ENCODE results near the gene ATP4B. TPM values are rescaled to one million over a fixed set of nuclear protein-coding genes. Genes with fewer than 3 reads are reported as not detected.

ATP4B gene
- polyA plus RNA-seq, 1 of the 3 experiments (the other 2 are of a cell fraction) = not detected

DNA sequence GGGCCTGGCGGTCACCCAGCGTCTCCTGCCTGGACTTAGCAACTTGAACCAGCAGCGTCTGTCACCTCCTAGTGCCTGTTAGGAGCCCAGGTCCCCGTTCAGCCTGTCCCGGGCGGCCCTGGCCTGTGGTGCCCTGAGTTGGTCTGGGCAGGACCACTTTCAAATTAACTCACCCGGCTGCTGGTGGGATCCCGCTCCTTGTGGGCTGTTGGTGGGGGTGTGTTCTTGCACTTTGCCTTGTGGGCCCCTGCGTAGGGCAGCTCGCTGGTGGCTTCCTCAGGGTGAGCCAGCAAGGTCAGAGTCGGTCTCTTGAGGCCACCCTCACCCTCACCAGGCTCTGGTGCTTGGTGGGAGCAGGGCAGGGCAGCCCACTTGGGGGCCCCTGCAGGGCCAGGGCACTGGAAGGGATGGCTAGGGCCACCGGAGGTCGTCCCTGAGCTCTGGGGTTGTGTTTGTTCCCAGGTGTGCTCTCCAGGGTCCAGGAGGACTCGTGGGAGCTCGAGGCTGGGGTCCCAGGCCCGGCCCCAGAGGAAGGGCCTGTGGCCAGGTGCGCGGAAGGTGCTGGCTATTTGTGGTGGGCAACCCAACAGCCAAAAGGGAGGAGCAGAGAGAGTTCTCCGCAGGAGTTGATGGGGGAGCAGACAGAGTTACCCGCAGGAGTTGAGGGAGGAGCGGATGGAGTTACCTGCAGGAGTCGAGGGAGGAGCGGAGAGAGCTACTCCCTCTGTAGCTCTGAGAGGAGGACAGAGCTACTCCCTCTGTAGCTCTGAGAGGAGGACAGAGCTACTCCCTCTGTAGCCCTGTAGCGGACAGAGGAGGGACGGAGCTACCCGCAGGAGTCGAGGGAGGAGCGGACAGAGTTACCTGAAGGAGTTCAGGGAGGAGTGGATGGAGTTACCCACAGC is 56.6 kb downstream of the ATP4B start:
- Histone ChIP-seq H3K27ac (ENCODE audit: low read depth in 2 of 2, low read length in 1 of 2) (no peak overlapping the region), H3K79me2 (ENCODE audit: insufficient read depth) (peaks cover 86% of the 10 kb centered on the region), H3K4me2 (no peak overlapping the region), H4K20me1 (ENCODE audit: insufficient read depth) (peaks cover 22% of the 10 kb centered on the region; the same call in 1 of the 2 replicates), H3K36me3 (replicated peaks in 1 of 2; ENCODE audit: control insufficient read depth in 1 of 2, insufficient read depth in 2 of 2, low read length in 1 of 2) (peaks cover 13 to 34% of the 10 kb centered on the region in 2 experiments), H3K9me3 (no peaks in the 10 kb centered on the region), H3K9me2 (no peaks in the 10 kb centered on the region), H3F3A (replicated peaks; ENCODE audit: insufficient read depth) (no peaks in the 10 kb centered on the region), H3K9ac (no peak overlapping the region), H2AFZ (ENCODE audit: low read depth) (no peak overlapping the region), H3K4me3 (ENCODE audit: low read depth in 2 of 2, low read length in 1 of 2) (no peak overlapping the region), H3K4me1 (ENCODE audit: control insufficient read depth in 1 of 2, insufficient read depth in 2 of 2, low read depth in 1 of 2, low read length in 1 of 2) (peaks cover 0 to 8% of the 10 kb centered on the region in 2 experiments; a peak in 1 of 4 replicates), H3K27me3 (ENCODE audit: insufficient read depth) (no peaks in the 10 kb centered on the region)
- TF ChIP-seq SIN3A (IDR thresholded peaks at IDR 0.05; ENCODE audit: borderline replicate concordance, low read depth, low read length) = no peak
- TF ChIP-seq, protein P1, sequence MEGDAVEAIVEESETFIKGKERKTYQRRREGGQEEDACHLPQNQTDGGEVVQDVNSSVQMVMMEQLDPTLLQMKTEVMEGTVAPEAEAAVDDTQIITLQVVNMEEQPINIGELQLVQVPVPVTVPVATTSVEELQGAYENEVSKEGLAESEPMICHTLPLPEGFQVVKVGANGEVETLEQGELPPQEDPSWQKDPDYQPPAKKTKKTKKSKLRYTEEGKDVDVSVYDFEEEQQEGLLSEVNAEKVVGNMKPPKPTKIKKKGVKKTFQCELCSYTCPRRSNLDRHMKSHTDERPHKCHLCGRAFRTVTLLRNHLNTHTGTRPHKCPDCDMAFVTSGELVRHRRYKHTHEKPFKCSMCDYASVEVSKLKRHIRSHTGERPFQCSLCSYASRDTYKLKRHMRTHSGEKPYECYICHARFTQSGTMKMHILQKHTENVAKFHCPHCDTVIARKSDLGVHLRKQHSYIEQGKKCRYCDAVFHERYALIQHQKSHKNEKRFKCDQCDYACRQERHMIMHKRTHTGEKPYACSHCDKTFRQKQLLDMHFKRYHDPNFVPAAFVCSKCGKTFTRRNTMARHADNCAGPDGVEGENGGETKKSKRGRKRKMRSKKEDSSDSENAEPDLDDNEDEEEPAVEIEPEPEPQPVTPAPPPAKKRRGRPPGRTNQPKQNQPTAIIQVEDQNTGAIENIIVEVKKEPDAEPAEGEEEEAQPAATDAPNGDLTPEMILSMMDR (IDR thresholded peaks at IDR 0.05) = no peak
- TF ChIP-seq FOSL2 (IDR thresholded peaks at IDR 0.05; ENCODE audit: borderline replicate concordance, low read depth) = no peak
- TF ChIP-seq MEF2A (IDR thresholded peaks at IDR 0.05; ENCODE audit: borderline replicate concordance, low read depth) = no peak
- no peak for TF ChIP-seq MXI1 (IDR thresholded peaks at IDR 0.05; ENCODE audit: low read depth, low read length)
- TF ChIP-seq, protein P2, sequence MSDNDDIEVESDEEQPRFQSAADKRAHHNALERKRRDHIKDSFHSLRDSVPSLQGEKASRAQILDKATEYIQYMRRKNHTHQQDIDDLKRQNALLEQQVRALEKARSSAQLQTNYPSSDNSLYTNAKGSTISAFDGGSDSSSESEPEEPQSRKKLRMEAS (IDR thresholded peaks at IDR 0.05; ENCODE audit: low read depth) = no peak
- TF ChIP-seq, protein P3, sequence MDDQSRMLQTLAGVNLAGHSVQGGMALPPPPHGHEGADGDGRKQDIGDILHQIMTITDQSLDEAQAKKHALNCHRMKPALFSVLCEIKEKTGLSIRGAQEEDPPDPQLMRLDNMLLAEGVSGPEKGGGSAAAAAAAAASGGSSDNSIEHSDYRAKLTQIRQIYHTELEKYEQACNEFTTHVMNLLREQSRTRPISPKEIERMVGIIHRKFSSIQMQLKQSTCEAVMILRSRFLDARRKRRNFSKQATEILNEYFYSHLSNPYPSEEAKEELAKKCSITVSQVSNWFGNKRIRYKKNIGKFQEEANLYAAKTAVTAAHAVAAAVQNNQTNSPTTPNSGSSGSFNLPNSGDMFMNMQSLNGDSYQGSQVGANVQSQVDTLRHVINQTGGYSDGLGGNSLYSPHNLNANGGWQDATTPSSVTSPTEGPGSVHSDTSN (IDR thresholded peaks at IDR 0.05) = no peak
- no peak for TF ChIP-seq GABPA (IDR thresholded peaks at IDR 0.05; ENCODE audit: low read depth)
- TF ChIP-seq EZH2phosphoT487 (IDR thresholded peaks at IDR 0.05; ENCODE audit: borderline replicate concordance, low read depth) = no peak
- ChIA-PET CTCF (no interaction called here), POLR2A (no interaction called here)
- DNase-seq = no peak
- 96% methylated on average over 20 of the region's 28 CpGs for WGBS (ENCODE audit: low lambda C conversion rate)

DNA sequence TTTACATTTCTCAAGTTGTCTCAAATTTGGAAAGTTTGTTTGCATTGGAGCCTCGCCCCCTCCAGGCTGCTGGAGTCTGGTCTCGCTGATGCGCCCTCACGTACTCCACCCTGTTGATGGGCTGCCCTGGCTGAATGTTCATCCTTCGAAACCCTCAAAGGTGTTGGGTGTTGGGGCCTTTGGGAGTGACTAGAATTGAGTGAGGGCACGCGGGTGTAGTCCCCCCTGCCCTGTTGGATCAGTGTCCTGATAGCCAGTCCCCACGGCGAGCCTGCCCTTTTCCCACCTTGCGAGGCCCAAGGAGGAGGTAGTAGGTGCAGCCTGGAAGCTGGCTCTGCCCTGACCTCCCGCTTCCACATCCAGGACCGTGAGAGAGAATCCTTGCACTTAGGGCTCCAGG is 58.6 kb downstream of the ATP4B start:
- peaks cover 0 to 8% of the 10 kb centered on the region in 2 experiments; a peak in 1 of 4 replicates for H3K4me1 ChIP-seq (ENCODE audit: control insufficient read depth in 1 of 2, insufficient read depth in 2 of 2, low read depth in 1 of 2, low read length in 1 of 2)
- H2AFZ ChIP-seq (ENCODE audit: low read depth) = no peak overlapping the region
- ChIA-PET CTCF (no interaction called here), POLR2A (no interaction called here)
- H3K9me2 ChIP-seq = no peaks in the 10 kb centered on the region
- DNase-seq = no peak
- H4K20me1 ChIP-seq (ENCODE audit: insufficient read depth) = peaks cover 33% of the 10 kb centered on the region
- no peak overlapping the region for H3K9ac ChIP-seq
- H3K36me3 ChIP-seq (replicated peaks in 1 of 2; ENCODE audit: control insufficient read depth in 1 of 2, insufficient read depth in 2 of 2, low read length in 1 of 2) = peaks cover 12 to 33% of the 10 kb centered on the region in 2 experiments
- TF ChIP-seq, protein P1 (IDR thresholded peaks at IDR 0.05) = no peak
- TF ChIP-seq MXI1 (IDR thresholded peaks at IDR 0.05; ENCODE audit: low read depth, low read length) = no peak
- TF ChIP-seq POLR2AphosphoS5 (IDR thresholded peaks at IDR 0.05; ENCODE audit: low read depth, low read length) = no peak
- TF ChIP-seq NRF1 (IDR thresholded peaks at IDR 0.05; ENCODE audit: low read depth, low read length) = no peak
- TF ChIP-seq GATA2 (CRISPR knock-in tag; IDR thresholded peaks at IDR 0.05) = no peak
- no peak for TF ChIP-seq FOXM1 (IDR thresholded peaks at IDR 0.05; ENCODE audit: low read depth)
- no peak for TF ChIP-seq RFX5 (IDR thresholded peaks at IDR 0.05; ENCODE audit: low read length)
- TF ChIP-seq, protein P2 (IDR thresholded peaks at IDR 0.05; ENCODE audit: low read depth) = no peak
- no peak for TF ChIP-seq EP300 (IDR thresholded peaks at IDR 0.05; ENCODE audit: borderline replicate concordance in 1 of 2, low read depth in 1 of 2, low read length in 1 of 2)
- no peak for TF ChIP-seq GABPA (IDR thresholded peaks at IDR 0.05; ENCODE audit: low read depth)
- 91% methylated on average over 8 of the region's 12 CpGs for WGBS (ENCODE audit: low lambda C conversion rate)
- peaks cover 94% of the 10 kb centered on the region for H3K79me2 ChIP-seq (ENCODE audit: insufficient read depth)
- H3K27me3 ChIP-seq (ENCODE audit: insufficient read depth) = no peaks in the 10 kb centered on the region
- no peaks in the 10 kb centered on the region for H3K9me3 ChIP-seq
- peaks cover 6% of the 10 kb centered on the region for H3F3A ChIP-seq (replicated peaks; ENCODE audit: insufficient read depth)
- no peak overlapping the region for H3K27ac ChIP-seq (ENCODE audit: low read depth in 2 of 2, low read length in 1 of 2)
- no peak overlapping the region for H3K4me2 ChIP-seq
- H3K4me3 ChIP-seq (ENCODE audit: low read depth in 2 of 2, low read length in 1 of 2) = no peak overlapping the region
